ENCODE measurements around the gene ITIH3.

ITIH3 gene

GRCh38 chr3:52845691-52846431, 51.3 kb downstream of the ITIH3 start:
- no peak for DNase-seq (ENCODE audit: low read depth in 2 of 2)

DNA sequence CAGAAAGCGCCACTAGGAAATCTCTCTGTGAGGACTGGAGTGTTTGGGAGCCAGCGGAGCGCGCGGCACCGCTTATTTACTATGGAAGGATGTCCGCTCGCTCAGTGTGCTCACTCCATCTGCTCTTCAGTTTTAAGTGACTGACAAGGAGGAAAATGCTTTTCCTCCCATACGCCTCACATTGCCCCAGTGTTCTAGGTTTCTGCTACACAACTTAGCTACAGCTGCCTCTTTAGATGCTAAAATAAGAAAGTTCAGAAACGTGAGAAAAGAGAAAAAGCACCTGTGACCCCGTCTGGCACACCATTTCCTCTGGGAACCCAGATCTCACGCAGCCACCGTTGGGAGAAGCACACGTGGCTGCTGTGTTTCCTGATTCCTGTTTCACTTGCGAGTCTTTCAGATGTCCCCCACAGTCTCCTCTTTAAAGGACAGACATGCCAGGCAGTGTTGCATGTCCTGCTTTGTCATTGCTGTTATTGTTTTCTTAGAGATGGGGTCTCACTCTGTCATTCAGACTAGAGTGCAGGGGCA, 51.9 kb downstream of the ITIH3 start:
- no peak for DNase-seq (ENCODE audit: low read depth in 2 of 2)

DNA sequence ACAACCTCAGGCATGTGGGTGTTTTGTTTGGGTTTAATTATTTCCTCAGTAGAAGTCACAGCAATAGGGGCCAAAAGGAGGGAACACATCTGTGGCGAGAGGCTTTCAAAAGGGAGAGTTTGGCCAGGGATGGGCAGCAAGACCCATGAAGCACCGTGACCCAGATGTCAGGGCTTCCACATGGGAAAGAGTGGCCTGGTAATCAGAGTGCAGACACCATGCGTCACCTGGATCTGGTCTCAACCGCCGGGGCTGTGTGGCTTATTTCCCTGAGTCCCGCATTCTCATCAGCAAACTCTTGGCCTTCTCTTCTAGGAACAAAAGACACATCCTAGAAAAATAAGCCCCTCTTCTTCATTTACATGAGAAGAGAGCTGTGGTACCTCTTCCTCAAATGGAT, 52.6 kb downstream of the ITIH3 start:
- no peak for DNase-seq (ENCODE audit: low read depth in 2 of 2)

DNA sequence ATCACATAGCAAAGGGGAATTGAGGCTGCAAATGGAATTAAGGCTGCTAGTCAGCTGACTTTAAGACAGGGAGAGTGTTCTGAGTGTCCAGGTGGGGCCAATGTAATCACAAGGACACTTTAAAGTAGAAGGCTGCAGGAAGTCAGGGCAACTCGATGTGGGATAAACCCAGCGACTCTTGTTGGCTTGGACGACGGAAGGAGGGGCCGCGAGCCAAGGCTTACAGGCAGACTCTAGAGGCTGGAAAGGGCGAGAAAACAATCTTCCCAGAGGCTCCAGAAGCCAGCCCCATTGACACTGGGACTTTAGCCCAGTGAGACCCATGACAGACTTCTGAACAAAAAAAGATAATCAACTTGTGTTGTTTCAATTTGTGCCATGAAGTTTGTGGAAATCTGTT, 53.1 kb downstream of the ITIH3 start:
- DNase-seq (ENCODE audit: low read depth in 2 of 2), result no peak

DNA sequence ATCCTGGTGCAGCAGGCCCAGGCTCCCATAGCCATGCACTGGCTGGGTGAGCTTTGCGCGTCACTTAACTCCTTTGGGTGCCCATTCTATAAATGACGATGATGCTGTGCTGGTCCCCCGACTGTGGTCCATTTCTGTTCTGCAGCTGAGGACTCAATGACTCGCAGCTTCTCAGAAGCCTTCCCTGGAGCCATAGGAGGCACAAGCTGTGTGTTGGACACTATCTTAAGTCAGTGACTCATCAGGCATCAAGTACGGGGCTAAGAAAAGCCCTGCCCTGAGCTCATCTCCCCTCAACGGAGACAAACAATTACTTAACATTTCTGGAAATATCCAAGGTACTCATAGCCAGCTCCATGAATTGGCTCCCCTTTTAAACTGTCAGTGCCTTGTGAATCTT, 54.0 kb downstream of the ITIH3 start:
- peak; percentile 29 to 31 for DNase-seq (ENCODE audit: low read depth in 2 of 2)

- no peak for DNase-seq (ENCODE audit: low read depth in 2 of 2)
These were observed 55.1 kb downstream of the ITIH3 start for GRCh38 chr3:52849656-52850055.

GRCh38 chr3:52851348-52851747, 56.8 kb downstream of the ITIH3 start:
- DNase-seq (ENCODE audit: low read depth in 2 of 2), result no peak

GRCh38 chr3:52852419-52852818, 57.8 kb downstream of the ITIH3 start:
- no peak for DNase-seq (ENCODE audit: low read depth in 2 of 2)

DNA sequence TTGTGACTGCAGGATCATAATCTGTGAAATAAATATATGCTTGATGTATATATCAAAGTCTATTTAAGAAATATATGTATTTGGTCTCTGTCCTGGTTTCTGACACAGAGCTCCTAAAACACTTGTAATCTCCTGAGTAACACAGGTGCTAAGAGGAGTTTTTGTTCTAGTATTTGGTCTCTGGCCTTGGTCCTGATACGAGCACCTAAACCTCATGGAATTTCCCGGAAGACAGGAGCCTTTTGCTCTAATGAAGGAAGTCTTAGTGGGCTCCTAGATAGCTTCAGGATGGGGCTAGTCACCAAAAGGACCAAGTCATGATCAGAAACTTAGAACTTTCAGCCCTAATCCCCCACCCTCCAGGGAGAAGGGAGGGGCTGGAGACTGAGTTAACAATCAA, 59.4 kb downstream of the ITIH3 start:
- DNase-seq (ENCODE audit: low read depth in 2 of 2), result no peak

DNA sequence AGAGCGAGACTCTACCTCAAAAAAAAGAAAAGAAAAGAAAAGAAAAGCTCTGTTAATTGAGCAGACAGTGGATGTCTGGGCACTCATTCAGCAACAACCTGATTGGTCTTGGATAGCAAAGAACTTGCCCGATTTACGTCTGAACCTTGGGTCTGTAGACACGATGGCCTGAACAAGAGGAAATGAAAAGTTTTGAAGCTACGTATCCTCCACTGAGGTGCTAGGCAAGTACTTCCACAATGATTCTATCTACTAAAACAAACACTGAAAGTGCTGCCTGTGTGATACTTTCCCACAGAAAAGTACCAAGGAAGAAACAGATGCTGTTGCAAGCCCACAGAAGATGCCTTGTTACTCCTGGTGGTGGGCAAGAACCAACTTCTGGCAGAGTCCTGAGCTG, 62.1 kb downstream of the ITIH3 start:
- DNase-seq (ENCODE audit: low read depth in 2 of 2), result no peak

GRCh38 chr3:52857133-52857532, 62.5 kb downstream of the ITIH3 start:
- no peak for DNase-seq (ENCODE audit: low read depth in 2 of 2)

GRCh38 chr3:52857864-52858263, 63.3 kb downstream of the ITIH3 start:
- DNase-seq (ENCODE audit: low read depth in 2 of 2), result no peak
